KOPT-K1 (cell line): ENCODE data around the gene TBX10.
"Not testable (repeated sequence)": the region's sequence is repeated elsewhere in the genome, so short reads cannot be mapped to it uniquely, and the experiment has no call there.

Experiments
- H3K27ac ChIP-seq: fragments of 200-600 bp; sonication (generic); 2 replicates; pipeline ENCODE4 v1.5.1; 2016; ENCODE audit warnings: antibody characterized with exemption, mild to moderate bottlenecking, low read depth, low read length; ENCODE audit not compliant: poor library complexity, severe bottlenecking
- H3K36me3 ChIP-seq: fragments of 200-600 bp; sonication (generic); 2 replicates; pipeline ENCODE4 v1.5.1; 2017; ENCODE audit warnings: antibody characterized with exemption, mild to moderate bottlenecking, low read length, moderate library complexity; ENCODE audit not compliant: insufficient read depth
- H3K9me3 ChIP-seq: fragments of 200-600 bp; sonication (generic); 2 replicates; pipeline ENCODE4 v1.5.1; 2017; ENCODE audit warnings: antibody characterized with exemption, low read length, mild to moderate bottlenecking; ENCODE audit not compliant: insufficient read depth, poor library complexity, severe bottlenecking

The TBX10 gene

GRCh38 chr11:67642173-67643120 is 2.9 kb upstream of the TBX10 start:
- H3K27ac ChIP-seq, result no peak overlapping the region
- no peaks in the 10 kb centered on the region for H3K36me3 ChIP-seq
- H3K9me3 ChIP-seq, result no peaks in the 10 kb centered on the region

- H3K27ac ChIP-seq, result no peak overlapping the region
- H3K36me3 ChIP-seq, result no peaks in the 10 kb centered on the region
Measured at GRCh38 chr11:67641338-67642172, 2.0 kb upstream of the TBX10 start.

GRCh38 chr11:67640758-67641337 is 1.3 kb upstream of the TBX10 start:
- Histone ChIP-seq H3K36me3 (no peaks in the 10 kb centered on the region), H3K9me3 (no peaks in the 10 kb centered on the region), H3K27ac (no peak overlapping the region)

More at GRCh38 chr11:67641338-67642172, 2.0 kb upstream of the TBX10 start:
- H3K9me3 ChIP-seq, result no peaks in the 10 kb centered on the region

GRCh38 chr11:67640021-67640757 is 626 bp upstream of the TBX10 start:
- Histone ChIP-seq H3K9me3 (no peaks in the 10 kb centered on the region), H3K36me3 (no peaks in the 10 kb centered on the region), H3K27ac (no peak overlapping the region)

- no peaks in the 10 kb centered on the region for H3K36me3 ChIP-seq
- no peak overlapping the region for H3K27ac ChIP-seq
- no peaks in the 10 kb centered on the region for H3K9me3 ChIP-seq
Measured at GRCh38 chr11:67638535-67639437, 777 bp downstream of the TBX10 start.

- not testable (repeated sequence) for H3K9me3 ChIP-seq, H3K27ac ChIP-seq, H3K36me3 ChIP-seq
Measured at GRCh38 chr11:67637441-67637840, 2.1 kb downstream of the TBX10 start.

- Histone ChIP-seq H3K9me3 (no peaks in the 10 kb centered on the region), H3K36me3 (no peaks in the 10 kb centered on the region), H3K27ac (no peak overlapping the region)
Measured at GRCh38 chr11:67636962-67637361, 2.6 kb downstream of the TBX10 start.

- no peak overlapping the region for H3K27ac ChIP-seq
Measured at GRCh38 chr11:67635231-67635521, 4.4 kb downstream of the TBX10 start.

GRCh38 chr11:67634366-67635230 is 5.0 kb downstream of the TBX10 start:
- no peaks in the 10 kb centered on the region for H3K36me3 ChIP-seq
- no peaks in the 10 kb centered on the region for H3K9me3 ChIP-seq
- no peak overlapping the region for H3K27ac ChIP-seq

More at GRCh38 chr11:67635231-67635521, 4.4 kb downstream of the TBX10 start:
- Histone ChIP-seq H3K36me3 (no peaks in the 10 kb centered on the region), H3K9me3 (no peaks in the 10 kb centered on the region)

GRCh38 chr11:67633758-67634365 is 5.7 kb downstream of the TBX10 start:
- Histone ChIP-seq H3K27ac (no peak overlapping the region), H3K36me3 (no peaks in the 10 kb centered on the region), H3K9me3 (no peaks in the 10 kb centered on the region)

GRCh38 chr11:67632982-67633755 is 6.4 kb downstream of the TBX10 start:
- Histone ChIP-seq H3K27ac (no peak overlapping the region), H3K36me3 (no peaks in the 10 kb centered on the region), H3K9me3 (no peaks in the 10 kb centered on the region)

- H3K9me3 ChIP-seq, result no peaks in the 10 kb centered on the region
- no peak overlapping the region for H3K27ac ChIP-seq
- peaks cover 5% of the 10 kb centered on the region; the same call in 1 of the 2 replicates for H3K36me3 ChIP-seq
Measured at GRCh38 chr11:67632175-67632981, 7.2 kb downstream of the TBX10 start.
